Kidney (tissue), 14 donors: Measurements from ENCODE around the gene NRCAM. TPM values are rescaled to one million over a fixed set of nuclear protein-coding genes. Genes with fewer than 3 reads are reported as not detected.
A peak's percentile ranks its signal among the peaks of the same experiment; 100 is the strongest.

Experiments used
- DNase-seq, 5 donors: peaks; one replicate each; pipeline ENCODE4 v3.0.0-alpha.2; 2013 to 2020
- FAIRE-seq: peaks from 2 replicates; lab custom pipeline; 2012; peaks lifted over from hg19 to GRCh38; lab: Jason Lieb, UNC
- H3K27ac ChIP-seq, 2 donors: one replicate each; pipeline ENCODE4 v1.7.0; 2013; ENCODE audit warnings: low read depth in 2 of 2, low read length in 2 of 2, inconsistent platforms in 1 of 2
- H3K27me3 ChIP-seq: one replicate; pipeline ENCODE4 v1.7.1; 2013; ENCODE audit warnings: low read length, inconsistent platforms; ENCODE audit not compliant: control insufficient read depth, insufficient read depth
- H3K36me3 ChIP-seq, 3 donors: one replicate each; pipeline versions ENCODE4 v1.7.0 to v1.7.1; 2013; ENCODE audit warnings: low read length in 3 of 3, control low read depth in 1 of 3, inconsistent platforms in 1 of 3; ENCODE audit not compliant: insufficient read depth in 3 of 3, control insufficient read depth in 2 of 3
- H3K4me1 ChIP-seq, 3 donors: one replicate each; pipeline versions ENCODE4 v1.7.0 to v1.7.1; 2013; ENCODE audit warnings: low read length in 3 of 3, inconsistent platforms in 1 of 3, low read depth in 1 of 3; ENCODE audit not compliant: control insufficient read depth in 2 of 3, insufficient read depth in 2 of 3
- H3K4me3 ChIP-seq, 3 donors: one replicate each; pipeline versions ENCODE4 v1.7.0 to v1.8.1; 2013; ENCODE audit warnings: low read length in 3 of 3, control low read depth in 1 of 3, inconsistent platforms in 1 of 3
- H3K9ac ChIP-seq, 3 donors: one replicate each; pipeline versions ENCODE4 v1.7.0 to v1.7.1; 2013; ENCODE audit warnings: low read length in 3 of 3, control low read depth in 1 of 3, inconsistent platforms in 1 of 3
- H3K9me3 ChIP-seq, 3 donors: one replicate each; pipeline versions ENCODE4 v1.7.0 to v1.7.1; 2013; ENCODE audit warnings: low read length in 3 of 3, control low read depth in 1 of 3, inconsistent platforms in 1 of 3; ENCODE audit not compliant: control insufficient read depth in 2 of 3, insufficient read depth in 1 of 3
- intact Hi-C: fragments of 100-400 bp; cut with DNase I; formaldehyde crosslinking; loops from one replicate; pipeline ENCODE4 v1.11.1; 2022
- polyA plus RNA-seq: library from polyadenylated mRNA; stranded (reverse); fragments of 350-450 nt; fragmentation: Illumina TruSeq; extraction: RNeasy Lipid Tissue Mini Kit (QIAGEN cat#74804); gene quantifications from one replicate; pipeline ENCODE4 v1.2.3, GENCODE V29; 2014; ENCODE audit warnings: low read depth, low replicate concordance; ENCODE audit not compliant: insufficient read depth
- total RNA-seq: library from RNA; stranded (reverse); fragmentation: NEBNext Ultra II Directional; extraction: Animal tissue kit (Norgen Biotek cat#: 25700); gene quantifications from one replicate; pipeline ENCODE4 v1.2.1, GENCODE V29; 2021
- TF ChIP-seq, protein P1 (sequence below): IDR thresholded peaks from 3 replicates; pipeline ENCODE4 v1.5.1; 2012; ENCODE audit warnings: mild to moderate bottlenecking, moderate library complexity, borderline replicate concordance; ENCODE audit not compliant: insufficient read depth; ENCODE audit errors: extremely low read depth
- donor health status: control.
- donor health status: control.
- donor health status: control.
- donor health status: control.
- donor health status: control.
- donor health status: DM: yes; HTN: yes; CAD: no.
- donor health status: Normal renal cell carcinoma (clear cell type).

The NRCAM gene
- total and polyA plus RNA-seq, 2 donors from 2014 or later: 16.8 to 20.6 TPM

GRCh38 chr7:108120933-108121332 is 335.3 kb downstream of the NRCAM start:
- Histone ChIP-seq H3K4me1 (no peaks in the 10 kb centered on the region), H3K9me3 (no peaks in the 10 kb centered on the region), H3K27me3 (no peaks in the 10 kb centered on the region), H3K27ac (no peak overlapping the region), H3K36me3 (no peaks in the 10 kb centered on the region), H3K4me3 (no peak overlapping the region), H3K9ac (no peak overlapping the region)
- TF ChIP-seq, protein P1, sequence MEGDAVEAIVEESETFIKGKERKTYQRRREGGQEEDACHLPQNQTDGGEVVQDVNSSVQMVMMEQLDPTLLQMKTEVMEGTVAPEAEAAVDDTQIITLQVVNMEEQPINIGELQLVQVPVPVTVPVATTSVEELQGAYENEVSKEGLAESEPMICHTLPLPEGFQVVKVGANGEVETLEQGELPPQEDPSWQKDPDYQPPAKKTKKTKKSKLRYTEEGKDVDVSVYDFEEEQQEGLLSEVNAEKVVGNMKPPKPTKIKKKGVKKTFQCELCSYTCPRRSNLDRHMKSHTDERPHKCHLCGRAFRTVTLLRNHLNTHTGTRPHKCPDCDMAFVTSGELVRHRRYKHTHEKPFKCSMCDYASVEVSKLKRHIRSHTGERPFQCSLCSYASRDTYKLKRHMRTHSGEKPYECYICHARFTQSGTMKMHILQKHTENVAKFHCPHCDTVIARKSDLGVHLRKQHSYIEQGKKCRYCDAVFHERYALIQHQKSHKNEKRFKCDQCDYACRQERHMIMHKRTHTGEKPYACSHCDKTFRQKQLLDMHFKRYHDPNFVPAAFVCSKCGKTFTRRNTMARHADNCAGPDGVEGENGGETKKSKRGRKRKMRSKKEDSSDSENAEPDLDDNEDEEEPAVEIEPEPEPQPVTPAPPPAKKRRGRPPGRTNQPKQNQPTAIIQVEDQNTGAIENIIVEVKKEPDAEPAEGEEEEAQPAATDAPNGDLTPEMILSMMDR: no peak
- FAIRE-seq (no peak), DNase-seq (no peak)
- intact Hi-C loops: no loop called here

DNA sequence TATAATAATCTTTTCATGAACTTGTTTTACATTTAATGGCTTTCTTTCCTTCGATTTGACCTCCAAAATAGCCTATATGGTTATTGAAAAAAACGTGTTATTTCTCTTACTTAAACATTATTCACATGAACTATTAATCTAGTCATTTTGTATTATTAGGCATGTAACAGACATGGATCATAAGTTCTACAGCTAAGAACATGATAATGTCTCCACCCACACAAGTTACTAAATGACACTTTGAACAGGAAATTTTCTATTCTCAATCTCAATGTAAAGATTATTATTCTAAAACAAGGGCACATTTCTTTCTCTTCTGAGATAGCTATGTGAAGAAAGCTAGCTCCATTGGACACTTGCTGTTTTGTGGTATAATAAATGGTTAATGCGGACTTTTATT is 336.0 kb downstream of the NRCAM start:
- FAIRE-seq (no peak), DNase-seq (no peak)
- Histone ChIP-seq H3K4me1 (no peaks in the 10 kb centered on the region), H3K27me3 (no peaks in the 10 kb centered on the region), H3K9me3 (no peaks in the 10 kb centered on the region), H3K27ac (no peak overlapping the region), H3K36me3 (no peaks in the 10 kb centered on the region), H3K4me3 (no peak overlapping the region), H3K9ac (no peak overlapping the region)
- intact Hi-C loops: no loop called here
- TF ChIP-seq, protein P1: no peak

DNA sequence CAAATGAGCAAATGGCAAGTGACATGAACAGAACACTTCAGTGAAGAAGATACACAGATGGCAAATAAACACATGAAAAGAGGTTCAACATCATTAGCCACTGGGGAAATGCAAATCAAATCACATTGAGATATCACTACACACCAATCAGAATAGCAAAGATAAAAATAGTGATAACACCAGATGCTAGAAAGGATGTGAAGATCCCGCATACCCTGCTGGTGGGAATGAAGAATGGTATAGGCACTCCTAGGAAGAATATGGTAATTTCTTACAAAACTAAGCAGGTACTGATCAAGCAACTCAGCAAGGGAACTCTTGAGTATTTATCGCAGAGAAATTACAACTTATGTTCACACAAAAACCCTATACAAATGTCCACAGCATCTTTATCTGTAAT is 337.3 kb downstream of the NRCAM start:
- no peak overlapping the region for H3K9ac ChIP-seq
- FAIRE-seq: no peak
- TF ChIP-seq, protein P1: no peak
- H3K27me3 ChIP-seq: no peaks in the 10 kb centered on the region
- no peak for DNase-seq
- no peaks in the 10 kb centered on the region for H3K4me1 ChIP-seq
- H3K36me3 ChIP-seq: no peaks in the 10 kb centered on the region
- no peaks in the 10 kb centered on the region for H3K9me3 ChIP-seq
- intact Hi-C loops: no loop called here
- no peak overlapping the region for H3K27ac ChIP-seq
- H3K4me3 ChIP-seq: no peak overlapping the region

DNA sequence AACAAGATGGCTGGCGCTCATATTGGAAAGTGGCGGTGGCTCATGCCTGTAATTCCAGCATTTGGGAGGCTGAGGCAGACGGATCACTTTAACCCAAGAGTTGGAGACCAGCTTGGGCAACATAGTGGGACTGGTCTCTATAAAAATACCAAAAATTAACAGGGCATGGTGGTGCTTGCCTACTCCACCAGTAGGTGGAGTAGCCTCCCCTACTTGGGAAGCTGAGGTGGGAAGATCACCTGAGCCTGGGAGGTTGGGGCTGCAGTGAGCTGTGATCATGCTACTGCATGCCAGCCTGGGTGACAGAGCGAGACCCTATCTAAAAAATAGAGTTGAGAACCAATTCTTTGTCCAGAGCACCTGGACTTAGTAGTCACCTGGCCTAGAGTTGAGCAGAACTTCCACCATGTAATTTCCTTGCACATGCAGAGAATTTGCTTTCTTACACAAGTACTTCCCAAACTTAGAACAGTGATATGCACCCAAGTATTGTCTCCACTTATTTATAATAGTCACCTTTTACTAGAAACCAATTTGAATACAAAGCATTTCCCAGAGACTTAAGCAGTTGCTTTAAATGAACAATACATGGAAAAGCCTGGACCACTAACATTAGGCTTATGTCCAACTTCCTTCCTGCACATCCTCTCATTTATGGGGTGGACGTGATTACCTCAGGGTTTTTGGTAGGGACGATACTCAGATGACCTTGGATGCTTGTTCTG is 342.0 kb downstream of the NRCAM start:
- FAIRE-seq (no peak), DNase-seq (no peak)
- Histone ChIP-seq H3K9ac (no peak overlapping the region), H3K4me3 (no peak overlapping the region), H3K27ac (no peak overlapping the region), H3K36me3 (no peaks in the 10 kb centered on the region), H3K27me3 (no peaks in the 10 kb centered on the region), H3K9me3 (no peaks in the 10 kb centered on the region), H3K4me1 (peaks cover 0 to 4% (median 3%) of the 10 kb centered on the region in 3 donors)
- TF ChIP-seq, protein P1: peak; percentile 70
- intact Hi-C loops: no loop called here
